Smooth muscle cell (in vitro differentiated cells): ENCODE data around the gene KIF26A. TPM values are rescaled to one million over a fixed set of nuclear protein-coding genes. Genes with fewer than 3 reads are reported as not detected.

Experiments
- DNase-seq: peaks from one replicate; lab custom pipeline; 2025; ENCODE audit not compliant: unreplicated experiment; lab: John Stamatoyannopoulos, UW
- H2AFZ ChIP-seq: fragments of 200-600 bp; sonication (generic); 2 replicates; pipeline ENCODE4 v1.6.0; 2016; ENCODE audit warnings: antibody characterized with exemption, low read depth, mild to moderate bottlenecking
- H3F3A ChIP-seq: fragments of 200-600 bp; sonication (generic); 2 replicates; pipeline ENCODE4 v1.6.0; 2017; ENCODE audit warnings: antibody characterized with exemption, low read depth
- H3K27ac ChIP-seq: fragments of 200-600 bp; sonication (generic); 2 replicates; pipeline ENCODE4 v1.5.1; 2016; ENCODE audit warnings: low read depth, mild to moderate bottlenecking
- H3K27me3 ChIP-seq: fragments of 200-600 bp; sonication (generic); 2 replicates; pipeline ENCODE4 v1.6.1; 2016; ENCODE audit warnings: low read depth, mild to moderate bottlenecking
- H3K36me3 ChIP-seq: fragments of 200-600 bp; sonication (generic); 2 replicates; pipeline ENCODE4 v1.5.1; 2016; ENCODE audit warnings: low read depth
- H3K4me1 ChIP-seq: fragments of 200-600 bp; sonication (generic); 2 replicates; pipeline ENCODE4 v1.5.1; 2016; ENCODE audit warnings: low read depth
- H3K4me2 ChIP-seq: fragments of 200-600 bp; sonication (generic); 2 replicates; pipeline ENCODE4 v1.6.0; 2016; ENCODE audit warnings: mild to moderate bottlenecking
- H3K4me3 ChIP-seq: fragments of 200-600 bp; sonication (generic); 2 replicates; pipeline ENCODE4 v1.5.1; 2016; ENCODE audit warnings: mild to moderate bottlenecking
- H3K79me2 ChIP-seq: fragments of 200-600 bp; sonication (generic); 2 replicates; pipeline ENCODE4 v1.6.0; 2016; ENCODE audit warnings: low read depth, mild to moderate bottlenecking
- H3K9ac ChIP-seq: fragments of 200-600 bp; sonication (generic); 2 replicates; pipeline ENCODE4 v1.6.0; 2016; ENCODE audit warnings: low read depth
- H3K9me3 ChIP-seq: fragments of 200-600 bp; sonication (generic); replicated peaks from 2 replicates; pipeline ENCODE4 v1.5.1; 2016; ENCODE audit warnings: low read depth
- H4K20me1 ChIP-seq: fragments of 200-600 bp; sonication (generic); 2 replicates; pipeline ENCODE4 v1.6.0; 2016; ENCODE audit warnings: low read depth
- CTCF ChIP-seq: fragments of 200-600 bp; sonication (generic); IDR thresholded peaks from 2 replicates; pipeline ENCODE4 v1.5.1; 2017; ENCODE audit warnings: borderline replicate concordance, mild to moderate bottlenecking, antibody characterized with exemption; ENCODE audit not compliant: insufficient read depth, poor library complexity, severe bottlenecking
- WGBS: methylation state at CpG from one replicate; pipeline ENCODE4 v1.1.7; 2016; ENCODE audit warnings: low lambda C conversion rate; 5-methylcytosine and 5-hydroxymethylcytosine counted together
- polyA plus RNA-seq: library from polyadenylated mRNA; unstranded; fragments of >200 nt; fragmentation: Nextera tagmentation; extraction: Ambion mirVana; gene quantifications from 2 replicates; pipeline ENCODE4 v1.2.1, GENCODE V29; 2016
- total RNA-seq: library from RNA; depleted of rRNA; stranded (reverse); fragments of >200 nt; gene quantifications from 2 replicates; pipeline ENCODE4 v1.2.3, GENCODE V29; 2014

Gene KIF26A
- total and polyA plus RNA-seq, 2 experiments from 2014 or later = 4.4 to 5.9 TPM

- WGBS = 96% methylated on average over 19 of the region's 26 CpGs
- Histone ChIP-seq H4K20me1 (no peaks in the 10 kb centered on the region), H2AFZ (no peak overlapping the region), H3K27me3 (no peaks in the 10 kb centered on the region), H3K4me3 (no peak overlapping the region), H3F3A (no peaks in the 10 kb centered on the region), H3K79me2 (no peaks in the 10 kb centered on the region), H3K9ac (no peak overlapping the region), H3K4me2 (no peak overlapping the region), H3K4me1 (peaks cover 2% of the 10 kb centered on the region), H3K36me3 (no peaks in the 10 kb centered on the region), H3K27ac (no peak overlapping the region), H3K9me3 (no peaks in the 10 kb centered on the region)
- TF ChIP-seq CTCF = no peak
- DNase-seq = no peak
These were observed 37.4 kb downstream of the KIF26A start for GRCh38 chr14:104175811-104176210.

- TF ChIP-seq CTCF = no peak
- no peaks in the 10 kb centered on the region for H3K4me1 ChIP-seq
- H3K9me3 ChIP-seq = no peaks in the 10 kb centered on the region
- no peaks in the 10 kb centered on the region for H3F3A ChIP-seq
- H3K27me3 ChIP-seq = no peaks in the 10 kb centered on the region
- H4K20me1 ChIP-seq = no peaks in the 10 kb centered on the region
- H2AFZ ChIP-seq = no peak overlapping the region
- no peak overlapping the region for H3K4me2 ChIP-seq
- no peak for DNase-seq
- no peak overlapping the region for H3K4me3 ChIP-seq
- no peaks in the 10 kb centered on the region for H3K36me3 ChIP-seq
- WGBS = 97% methylated on average over 24 of the region's 25 CpGs
- no peak overlapping the region for H3K9ac ChIP-seq
- no peaks in the 10 kb centered on the region for H3K79me2 ChIP-seq
- no peak overlapping the region for H3K27ac ChIP-seq
These were observed 38.2 kb downstream of the KIF26A start for GRCh38 chr14:104176611-104177010.

GRCh38 chr14:104177411-104177810 lies 39.0 kb downstream of the KIF26A start:
- Histone ChIP-seq H3K36me3 (no peaks in the 10 kb centered on the region), H3K4me2 (no peak overlapping the region), H4K20me1 (no peaks in the 10 kb centered on the region), H3K4me1 (no peaks in the 10 kb centered on the region), H3K9ac (no peak overlapping the region), H3K27ac (no peak overlapping the region), H3K27me3 (no peaks in the 10 kb centered on the region), H3K79me2 (no peaks in the 10 kb centered on the region), H3K9me3 (no peaks in the 10 kb centered on the region), H3F3A (no peaks in the 10 kb centered on the region), H2AFZ (no peak overlapping the region), H3K4me3 (no peak overlapping the region)
- DNase-seq = no peak
- TF ChIP-seq CTCF = no peak
- WGBS = 92% methylated on average over 35 of the region's 38 CpGs

- Histone ChIP-seq H4K20me1 (no peaks in the 10 kb centered on the region), H3K79me2 (no peaks in the 10 kb centered on the region), H3K9ac (no peak overlapping the region), H3F3A (no peaks in the 10 kb centered on the region), H3K27me3 (no peaks in the 10 kb centered on the region), H3K36me3 (no peaks in the 10 kb centered on the region), H2AFZ (no peak overlapping the region), H3K27ac (no peak overlapping the region), H3K4me2 (no peak overlapping the region), H3K4me1 (no peaks in the 10 kb centered on the region), H3K4me3 (no peak overlapping the region), H3K9me3 (no peaks in the 10 kb centered on the region)
- 86% methylated on average over 15 of the region's 23 CpGs for WGBS
- DNase-seq = no peak
- no peak for TF ChIP-seq CTCF
These were observed 39.9 kb downstream of the KIF26A start for GRCh38 chr14:104178279-104178678.
